HepG2 (cell line): ENCODE measurements around the gene INPP4B. TPM values are rescaled to one million over a fixed set of nuclear protein-coding genes. Genes with fewer than 3 reads are reported as not detected.

ENCODE experiments used
- ATAC-seq: fragments of 200-7000 bp; cut with Tn5 transposase; 3 replicates; pipeline ENCODE4 v1.9.1; 2020; ENCODE audit warnings: mild to moderate bottlenecking, moderate library complexity
- BruUV-seq: library from RNA; stranded (reverse); fragments of 400-500 nt; replicated peaks from 2 replicates; lab custom pipeline; 2021; lab: Mats Ljungman, UMichigan
- CTCF ChIA-PET: fragments of 300-600 bp; formaldehyde crosslinking; extraction: SDS; loops from one replicate; lab custom pipeline; 2021; ENCODE audit warnings: low total read pairs, inconsistent platforms, low intra/inter-chr PET ratio; lab: Yijun Ruan, JAX
- POLR2A ChIA-PET: fragments of 350-600 bp; sonication (Branson Sonifier 250); formaldehyde crosslinking; loops from one replicate; lab custom pipeline; 2020; ENCODE audit warnings: antibody characterized with exemption, inconsistent platforms; lab: Yijun Ruan, JAX
- DNase-seq: peaks from one replicate; pipeline ENCODE4 v3.0.0-alpha.2; 2015; ENCODE audit warnings: low spot score
- FAIRE-seq: peaks from 3 replicates; lab custom pipeline; 2011; peaks lifted over from hg19 to GRCh38; lab: Jason Lieb, UNC
- H2AFZ ChIP-seq: one replicate; pipeline ENCODE4 v1.6.1; 2011; ENCODE audit warnings: low read length, inconsistent platforms
- H3K27ac ChIP-seq: fragments of 300-600 bp; 3 replicates; pipeline ENCODE4 v1.8.0; 2011; ENCODE audit warnings: mixed run types, mild to moderate bottlenecking, mixed read lengths, low read length, inconsistent platforms; ENCODE audit not compliant: insufficient read depth; ENCODE audit errors: extremely low read length
- H3K27me3 ChIP-seq, 2 experiments: fragments of 200-600 bp in 1 of 2; 2 replicates in 1 of 2; 3 replicates in 1 of 2; pipeline versions ENCODE4 v1.6.0 to v1.8.0; 2011; ENCODE audit warnings: low read length in 2 of 2, mild to moderate bottlenecking in 2 of 2, moderate library complexity in 2 of 2, inconsistent platforms in 1 of 2; ENCODE audit not compliant: insufficient read depth in 2 of 2, control insufficient read depth in 1 of 2
- H3K36me3 ChIP-seq, 2 experiments: fragments of 200-600 bp in 1 of 2; replicated peaks in 1 of 2; 2 replicates in 1 of 2; 3 replicates in 1 of 2; pipeline versions ENCODE4 v1.5.1 to v1.8.0; 2011; ENCODE audit warnings: low read length in 2 of 2, inconsistent platforms in 1 of 2; ENCODE audit not compliant: insufficient read depth in 2 of 2, control insufficient read depth in 1 of 2
- H3K4me1 ChIP-seq: 2 replicates; pipeline ENCODE4 v1.5.1; 2012; ENCODE audit warnings: low read length, inconsistent platforms; ENCODE audit not compliant: insufficient read depth
- H3K4me2 ChIP-seq: 2 replicates; pipeline ENCODE4 v1.6.0; 2011; ENCODE audit warnings: low read depth, low read length, inconsistent platforms
- H3K4me3 ChIP-seq, 3 experiments: fragments of 200-600 bp in 1 of 3; sonication (generic), shearing (Covaris generic) in 1 of 3; replicated peaks in 1 of 3; 2 replicates each; pipeline ENCODE4 v1.5.1; 2011 to 2016; ENCODE audit warnings: low read length in 3 of 3, inconsistent platforms in 2 of 3, low read depth in 2 of 3, mild to moderate bottlenecking in 2 of 3, control low read depth in 1 of 3, mixed read lengths in 1 of 3; ENCODE audit not compliant: insufficient read depth in 1 of 3
- H3K79me2 ChIP-seq: one replicate; pipeline ENCODE4 v1.6.1; 2011; ENCODE audit warnings: low read length, inconsistent platforms; ENCODE audit not compliant: insufficient read depth
- H3K9ac ChIP-seq: 2 replicates; pipeline ENCODE4 v1.6.0; 2011; ENCODE audit warnings: mild to moderate bottlenecking, low read depth, low read length, inconsistent platforms; ENCODE audit not compliant: insufficient read depth
- H3K9me3 ChIP-seq: 2 replicates; pipeline ENCODE4 v1.5.1; 2012; ENCODE audit warnings: mild to moderate bottlenecking, low read length
- H4K20me1 ChIP-seq: 2 replicates; pipeline ENCODE4 v1.6.0; 2011; ENCODE audit warnings: inconsistent platforms, mild to moderate bottlenecking, low read length, moderate library complexity; ENCODE audit not compliant: insufficient read depth
- GABPB1 ChIP-seq: IDR thresholded peaks from 2 replicates; pipeline ENCODE4 v1.6.1; 2016; ENCODE audit warnings: mild to moderate bottlenecking, missing genetic modification reagents, moderate library complexity, missing compliant biosample characterization
- HES4 ChIP-seq: sonication (generic); formaldehyde crosslinking; IDR thresholded peaks from 2 replicates; pipeline ENCODE4 v1.9.0; 2021; ENCODE audit warnings: mild to moderate bottlenecking, missing genetic modification reagents, borderline replicate concordance
- ISX ChIP-seq: sonication (generic); formaldehyde crosslinking; conservative IDR thresholded peaks from 2 replicates; pipeline ENCODE4 v1.5.0; 2020; ENCODE audit warnings: missing genetic modification reagents
- KLF6 ChIP-seq: IDR thresholded peaks from 2 replicates; pipeline ENCODE4 v1.8.0; 2016; ENCODE audit warnings: missing biosample characterization, missing genetic modification reagents
- NFYC ChIP-seq: IDR thresholded peaks from 2 replicates; pipeline ENCODE4 v1.6.1; 2016; ENCODE audit warnings: missing genetic modification reagents, missing compliant biosample characterization
- PHF21A ChIP-seq: sonication (generic); formaldehyde crosslinking; IDR thresholded peaks from 2 replicates; pipeline ENCODE4 v1.5.0; 2020; ENCODE audit warnings: mild to moderate bottlenecking, missing genetic modification reagents
- REXO4 ChIP-seq: sonication (generic); formaldehyde crosslinking; IDR thresholded peaks from 2 replicates; pipeline ENCODE4 v1.8.0; 2022; ENCODE audit warnings: missing genetic modification reagents, mild to moderate bottlenecking, borderline replicate concordance
- SNAPC2 ChIP-seq: sonication (generic); formaldehyde crosslinking; IDR thresholded peaks from 2 replicates; pipeline ENCODE4 v1.8.1; 2022; ENCODE audit warnings: mild to moderate bottlenecking, missing genetic modification reagents
- SRSF1 ChIP-seq: fragments of 200-400 bp; formaldehyde crosslinking; optimal IDR thresholded peaks from 2 replicates; pipeline ENCODE3; 2017; ENCODE audit warnings: mild to moderate bottlenecking, low read depth, low read length, moderate library complexity
- ZNF766 ChIP-seq: sonication (generic); formaldehyde crosslinking; IDR thresholded peaks from 2 replicates; pipeline ENCODE4 v1.5.0; 2020; ENCODE audit warnings: missing genetic modification reagents, borderline replicate concordance
- ZNF775 ChIP-seq: sonication (generic); formaldehyde crosslinking; IDR thresholded peaks from 2 replicates; pipeline ENCODE4 v1.4.0; 2020; ENCODE audit warnings: missing genetic modification reagents, mild to moderate bottlenecking, moderate library complexity, borderline replicate concordance
- WGBS: methylation state at CpG from one replicate; pipeline ENCODE4 v1.1.6; 2017; ENCODE audit warnings: low lambda C conversion rate; 5-methylcytosine and 5-hydroxymethylcytosine counted together
- in situ Hi-C: cut with HindIII; loops from 2 replicates; pipeline ENCODE4 v1.10.0; 2017; ENCODE audit warnings: low pct_unique_long_range_greater_than_20kb; ENCODE audit not compliant: extremely low pct_ligation_motif_present
- intact Hi-C: fragments of 100-400 bp; cut with micrococcal nuclease; formaldehyde crosslinking; loops from one replicate; pipeline ENCODE4 v1.10.0; 2022; ENCODE audit not compliant: unreplicated experiment
- polyA plus RNA-seq, 8 experiments: library from polyadenylated mRNA; depleted of rRNA in 3 of 8; stranded (reverse) in 7 of 8; unstranded in 1 of 8; fragments of >200 nt; fragmentation: Illumina TruSeq in 4 of 8; extraction: Trizol in 4 of 8; gene quantifications; 2 replicates each; pipeline versions ENCODE4 v1.2.1 to v1.2.3, GENCODE V29; 2011 to 2016; ENCODE audit warnings: low read depth in 4 of 8, missing spikeins in 1 of 8, mixed read lengths in 1 of 8; ENCODE audit not compliant: insufficient read depth in 1 of 8
- total RNA-seq, 5 experiments: library from RNA; depleted of rRNA; stranded (reverse); fragments of >200 nt; fragmentation: Illumina TruSeq; extraction: Trizol; gene quantifications; 2 replicates each; pipeline ENCODE4 v1.2.3, GENCODE V29; 2016; ENCODE audit warnings: low read depth in 1 of 5
- TF ChIP-seq, protein P1 (sequence below): sonication (generic); formaldehyde crosslinking; IDR thresholded peaks from 2 replicates; pipeline ENCODE4 v1.5.0; 2020; ENCODE audit warnings: missing genetic modification reagents
- TF ChIP-seq, protein P2 (sequence below): sonication (generic); formaldehyde crosslinking; conservative IDR thresholded peaks from 2 replicates; pipeline ENCODE4 v1.4.0; 2020; ENCODE audit warnings: missing genetic modification reagents
- TF ChIP-seq, protein P3 (sequence below): sonication (generic); formaldehyde crosslinking; IDR thresholded peaks from 2 replicates; pipeline ENCODE4 v1.4.0; 2020; ENCODE audit warnings: missing genetic modification reagents
- TF ChIP-seq, protein P4 (sequence below): sonication (generic); formaldehyde crosslinking; IDR thresholded peaks from 2 replicates; pipeline ENCODE4 v1.4.0; 2020; ENCODE audit warnings: missing genetic modification reagents

The INPP4B gene
- total and polyA plus RNA-seq, 2 of the 13 experiments (the other 11 are each of a cell fraction or from before 2014, with no cell fraction given), result not detected

DNA sequence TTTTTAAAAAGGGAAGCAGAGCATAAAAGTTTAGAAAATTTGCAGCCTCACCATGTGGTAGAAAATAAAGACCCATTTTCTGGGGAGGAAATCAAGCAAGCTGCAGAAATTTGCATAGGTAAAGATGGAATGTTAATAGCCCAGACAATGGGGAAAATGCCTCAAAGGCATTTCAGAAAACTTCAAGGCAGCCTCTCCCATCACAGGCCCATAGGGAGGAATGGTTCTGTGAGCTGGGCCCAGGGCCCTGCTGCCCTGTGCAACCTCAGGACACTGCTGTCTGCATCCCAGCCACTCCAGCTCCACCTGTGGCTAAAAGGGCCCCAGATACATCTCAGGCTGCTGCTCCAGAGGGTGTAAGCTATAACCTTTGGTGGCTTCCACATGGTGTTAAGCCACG is 137.9 kb downstream of the INPP4B start (continued):
- TF ChIP-seq, protein P1, sequence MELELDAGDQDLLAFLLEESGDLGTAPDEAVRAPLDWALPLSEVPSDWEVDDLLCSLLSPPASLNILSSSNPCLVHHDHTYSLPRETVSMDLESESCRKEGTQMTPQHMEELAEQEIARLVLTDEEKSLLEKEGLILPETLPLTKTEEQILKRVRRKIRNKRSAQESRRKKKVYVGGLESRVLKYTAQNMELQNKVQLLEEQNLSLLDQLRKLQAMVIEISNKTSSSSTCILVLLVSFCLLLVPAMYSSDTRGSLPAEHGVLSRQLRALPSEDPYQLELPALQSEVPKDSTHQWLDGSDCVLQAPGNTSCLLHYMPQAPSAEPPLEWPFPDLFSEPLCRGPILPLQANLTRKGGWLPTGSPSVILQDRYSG (CRISPR knock-in tag), result no peak

DNA sequence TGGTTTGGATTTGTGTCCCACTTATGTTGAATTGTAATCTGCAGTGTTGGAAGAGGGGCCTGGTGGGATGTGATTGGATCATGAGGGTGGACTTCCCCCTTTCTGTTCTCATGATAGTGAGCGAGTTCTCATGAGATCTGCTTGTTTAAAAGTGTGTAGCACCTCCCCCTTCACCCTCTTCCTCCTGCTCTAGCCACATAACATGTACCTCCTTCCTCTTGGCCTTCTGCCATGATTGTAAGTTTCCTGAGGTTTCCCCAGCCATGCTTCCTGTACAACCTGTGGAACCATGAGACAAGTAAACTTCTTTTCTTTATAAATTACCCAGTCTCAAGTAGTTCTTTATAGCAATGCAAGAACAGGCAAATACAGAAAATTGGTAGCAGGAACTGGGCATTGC is 138.7 kb downstream of the INPP4B start:
- no peak for TF ChIP-seq GABPB1
- no peak for TF ChIP-seq SNAPC2
- TF ChIP-seq, protein P2, sequence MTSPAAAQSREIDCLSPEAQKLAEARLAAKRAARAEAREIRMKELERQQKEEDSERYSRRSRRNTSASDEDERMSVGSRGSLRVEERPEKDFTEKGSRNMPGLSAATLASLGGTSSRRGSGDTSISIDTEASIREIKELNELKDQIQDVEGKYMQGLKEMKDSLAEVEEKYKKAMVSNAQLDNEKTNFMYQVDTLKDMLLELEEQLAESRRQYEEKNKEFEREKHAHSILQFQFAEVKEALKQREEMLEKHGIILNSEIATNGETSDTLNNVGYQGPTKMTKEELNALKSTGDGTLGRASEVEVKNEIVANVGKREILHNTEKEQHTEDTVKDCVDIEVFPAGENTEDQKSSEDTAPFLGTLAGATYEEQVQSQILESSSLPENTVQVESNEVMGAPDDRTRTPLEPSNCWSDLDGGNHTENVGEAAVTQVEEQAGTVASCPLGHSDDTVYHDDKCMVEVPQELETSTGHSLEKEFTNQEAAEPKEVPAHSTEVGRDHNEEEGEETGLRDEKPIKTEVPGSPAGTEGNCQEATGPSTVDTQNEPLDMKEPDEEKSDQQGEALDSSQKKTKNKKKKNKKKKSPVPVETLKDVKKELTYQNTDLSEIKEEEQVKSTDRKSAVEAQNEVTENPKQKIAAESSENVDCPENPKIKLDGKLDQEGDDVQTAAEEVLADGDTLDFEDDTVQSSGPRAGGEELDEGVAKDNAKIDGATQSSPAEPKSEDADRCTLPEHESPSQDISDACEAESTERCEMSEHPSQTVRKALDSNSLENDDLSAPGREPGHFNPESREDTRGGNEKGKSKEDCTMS (CRISPR knock-in tag), result no peak
- no peak for TF ChIP-seq ISX
- TF ChIP-seq HES4 (CRISPR knock-in tag), result no peak
- TF ChIP-seq ZNF775 (CRISPR knock-in tag), result no peak
- no peak for TF ChIP-seq PHF21A
- TF ChIP-seq NFYC (CRISPR knock-in tag), result no peak
- TF ChIP-seq, protein P3, sequence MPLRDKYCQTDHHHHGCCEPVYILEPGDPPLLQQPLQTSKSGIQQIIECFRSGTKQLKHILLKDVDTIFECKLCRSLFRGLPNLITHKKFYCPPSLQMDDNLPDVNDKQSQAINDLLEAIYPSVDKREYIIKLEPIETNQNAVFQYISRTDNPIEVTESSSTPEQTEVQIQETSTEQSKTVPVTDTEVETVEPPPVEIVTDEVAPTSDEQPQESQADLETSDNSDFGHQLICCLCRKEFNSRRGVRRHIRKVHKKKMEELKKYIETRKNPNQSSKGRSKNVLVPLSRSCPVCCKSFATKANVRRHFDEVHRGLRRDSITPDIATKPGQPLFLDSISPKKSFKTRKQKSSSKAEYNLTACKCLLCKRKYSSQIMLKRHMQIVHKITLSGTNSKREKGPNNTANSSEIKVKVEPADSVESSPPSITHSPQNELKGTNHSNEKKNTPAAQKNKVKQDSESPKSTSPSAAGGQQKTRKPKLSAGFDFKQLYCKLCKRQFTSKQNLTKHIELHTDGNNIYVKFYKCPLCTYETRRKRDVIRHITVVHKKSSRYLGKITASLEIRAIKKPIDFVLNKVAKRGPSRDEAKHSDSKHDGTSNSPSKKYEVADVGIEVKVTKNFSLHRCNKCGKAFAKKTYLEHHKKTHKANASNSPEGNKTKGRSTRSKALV (CRISPR knock-in tag), result no peak
- TF ChIP-seq, protein P4, sequence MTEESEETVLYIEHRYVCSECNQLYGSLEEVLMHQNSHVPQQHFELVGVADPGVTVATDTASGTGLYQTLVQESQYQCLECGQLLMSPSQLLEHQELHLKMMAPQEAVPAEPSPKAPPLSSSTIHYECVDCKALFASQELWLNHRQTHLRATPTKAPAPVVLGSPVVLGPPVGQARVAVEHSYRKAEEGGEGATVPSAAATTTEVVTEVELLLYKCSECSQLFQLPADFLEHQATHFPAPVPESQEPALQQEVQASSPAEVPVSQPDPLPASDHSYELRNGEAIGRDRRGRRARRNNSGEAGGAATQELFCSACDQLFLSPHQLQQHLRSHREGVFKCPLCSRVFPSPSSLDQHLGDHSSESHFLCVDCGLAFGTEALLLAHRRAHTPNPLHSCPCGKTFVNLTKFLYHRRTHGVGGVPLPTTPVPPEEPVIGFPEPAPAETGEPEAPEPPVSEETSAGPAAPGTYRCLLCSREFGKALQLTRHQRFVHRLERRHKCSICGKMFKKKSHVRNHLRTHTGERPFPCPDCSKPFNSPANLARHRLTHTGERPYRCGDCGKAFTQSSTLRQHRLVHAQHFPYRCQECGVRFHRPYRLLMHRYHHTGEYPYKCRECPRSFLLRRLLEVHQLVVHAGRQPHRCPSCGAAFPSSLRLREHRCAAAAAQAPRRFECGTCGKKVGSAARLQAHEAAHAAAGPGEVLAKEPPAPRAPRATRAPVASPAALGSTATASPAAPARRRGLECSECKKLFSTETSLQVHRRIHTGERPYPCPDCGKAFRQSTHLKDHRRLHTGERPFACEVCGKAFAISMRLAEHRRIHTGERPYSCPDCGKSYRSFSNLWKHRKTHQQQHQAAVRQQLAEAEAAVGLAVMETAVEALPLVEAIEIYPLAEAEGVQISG (CRISPR knock-in tag), result no peak
- no peak for TF ChIP-seq SRSF1
- TF ChIP-seq ZNF766, result no peak
- TF ChIP-seq KLF6 (CRISPR knock-in tag), result no peak
- no peak for TF ChIP-seq REXO4 (CRISPR knock-in tag)
- H3K79me2 ChIP-seq, result no peaks in the 10 kb centered on the region
- H2AFZ ChIP-seq, result no peak overlapping the region
- ChIA-PET POLR2A (no interaction called here), CTCF (no interaction called here)
- FAIRE-seq (no peak), DNase-seq (no peak), ATAC-seq (no peak)
- H3K9me3 ChIP-seq, result peaks cover 19% of the 10 kb centered on the region
- 0% methylated on average over 1 of the region's 1 CpG for WGBS
- H3K4me3 ChIP-seq, result no peak overlapping the region
- no peaks in the 10 kb centered on the region for H4K20me1 ChIP-seq
- no peak overlapping the region for H3K9ac ChIP-seq
- H3K27me3 ChIP-seq, result no peaks in the 10 kb centered on the region
- H3K27ac ChIP-seq, result no peak overlapping the region
- no peaks in the 10 kb centered on the region for H3K36me3 ChIP-seq
- intact Hi-C loops (no loop called here), in situ Hi-C loops (no loop called here)
- no peaks in the 10 kb centered on the region for H3K4me1 ChIP-seq
- BruUV-seq, result no TSS peak
- H3K4me2 ChIP-seq, result no peak overlapping the region
